Neural progenitor cell (in vitro differentiated cells): ENCODE measurements around the gene SMAD7.

Experiments used
- EZH2 ChIP-seq: fragments of 200-600 bp; sonication (generic); IDR thresholded peaks from 2 replicates; pipeline ENCODE4 v1.6.1; 2017; ENCODE audit warnings: antibody characterized with exemption, mild to moderate bottlenecking, moderate library complexity
- TF ChIP-seq, protein P1 (sequence below): fragments of 200-600 bp; sonication (generic); IDR thresholded peaks from 2 replicates; pipeline ENCODE4 v1.5.1; 2017; ENCODE audit warnings: antibody characterized with exemption, mild to moderate bottlenecking

DNA sequence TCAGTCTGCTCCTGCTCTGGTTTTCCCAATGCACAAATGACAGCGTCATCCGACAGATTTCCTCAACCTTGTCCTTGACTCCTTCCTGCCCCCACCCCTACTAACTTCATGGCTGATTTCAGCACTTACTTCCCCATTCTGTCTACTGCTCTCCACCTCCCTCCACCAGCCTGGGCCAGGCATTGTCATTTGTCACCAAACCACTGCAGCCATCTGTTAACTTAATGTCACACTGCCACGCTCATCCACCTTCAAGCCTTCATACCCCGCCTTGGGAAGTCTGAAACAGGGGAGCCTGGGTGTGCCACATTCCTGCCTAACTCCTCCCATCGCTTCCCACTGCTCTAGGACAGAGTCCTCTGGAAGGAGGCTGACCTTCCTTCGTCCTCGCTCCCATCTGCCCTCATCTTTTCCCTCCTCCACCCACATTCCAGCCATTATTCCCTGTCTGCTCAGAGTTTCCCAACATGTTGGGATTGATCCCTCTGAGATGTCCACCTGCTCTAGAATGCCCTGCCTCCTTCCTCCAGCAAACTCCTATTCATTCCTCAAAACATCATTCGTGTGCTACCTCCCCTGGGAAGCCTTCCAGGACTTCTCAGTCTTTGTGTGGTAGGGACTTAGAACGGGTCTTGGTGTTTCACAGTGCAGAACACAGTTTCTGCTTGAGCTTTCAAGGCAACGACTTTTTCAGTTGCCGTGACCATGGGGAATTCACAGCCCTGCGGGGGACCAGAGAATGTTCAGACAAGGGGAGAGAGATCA is 42.2 kb upstream of the SMAD7 start:
- no peak for TF ChIP-seq EZH2
- TF ChIP-seq, protein P1, sequence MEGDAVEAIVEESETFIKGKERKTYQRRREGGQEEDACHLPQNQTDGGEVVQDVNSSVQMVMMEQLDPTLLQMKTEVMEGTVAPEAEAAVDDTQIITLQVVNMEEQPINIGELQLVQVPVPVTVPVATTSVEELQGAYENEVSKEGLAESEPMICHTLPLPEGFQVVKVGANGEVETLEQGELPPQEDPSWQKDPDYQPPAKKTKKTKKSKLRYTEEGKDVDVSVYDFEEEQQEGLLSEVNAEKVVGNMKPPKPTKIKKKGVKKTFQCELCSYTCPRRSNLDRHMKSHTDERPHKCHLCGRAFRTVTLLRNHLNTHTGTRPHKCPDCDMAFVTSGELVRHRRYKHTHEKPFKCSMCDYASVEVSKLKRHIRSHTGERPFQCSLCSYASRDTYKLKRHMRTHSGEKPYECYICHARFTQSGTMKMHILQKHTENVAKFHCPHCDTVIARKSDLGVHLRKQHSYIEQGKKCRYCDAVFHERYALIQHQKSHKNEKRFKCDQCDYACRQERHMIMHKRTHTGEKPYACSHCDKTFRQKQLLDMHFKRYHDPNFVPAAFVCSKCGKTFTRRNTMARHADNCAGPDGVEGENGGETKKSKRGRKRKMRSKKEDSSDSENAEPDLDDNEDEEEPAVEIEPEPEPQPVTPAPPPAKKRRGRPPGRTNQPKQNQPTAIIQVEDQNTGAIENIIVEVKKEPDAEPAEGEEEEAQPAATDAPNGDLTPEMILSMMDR = no peak
